ENCODE measurements around the gene CCDC141. TPM values are rescaled to one million over a fixed set of nuclear protein-coding genes. Genes with fewer than 3 reads are reported as not detected.
A peak's percentile ranks its signal among the peaks of the same experiment; 100 is the strongest.

Gene CCDC141
- total and polyA plus RNA-seq, 3 experiments from 2014 or later: 1.6 to 3.9 (median 2.1) TPM

GRCh38 chr2:178834086-178834485 lies 215.9 kb downstream of the CCDC141 start:
- Histone ChIP-seq H3K27me3 (ENCODE audit: insufficient read depth, low read length, poor library complexity, severe bottlenecking) (no peaks in the 10 kb centered on the region), H3K36me3 (ENCODE audit: insufficient read depth, low read length) (no peaks in the 10 kb centered on the region), H3K4me3 (ENCODE audit: low read length) (no peak overlapping the region), H3K9me3 (ENCODE audit: low read length) (no peaks in the 10 kb centered on the region), H3K4me1 (ENCODE audit: insufficient read depth, low read length) (peaks cover 2% of the 10 kb centered on the region), H3K27ac (ENCODE audit: low read depth, low read length) (no peak overlapping the region)
- CTCF ChIA-PET: no interaction called here
- Mint-ChIP-seq H3K36me3 (peaks cover 4 to 8% (median 4%) of the 10 kb centered on the region in 3 donors), H3K4me3 (no peak overlapping the region), H3K9me3 (no peaks in the 10 kb centered on the region), H3K27me3 (no peaks in the 10 kb centered on the region), H3K4me1 (peaks cover 0 to 9% (median under 1%) of the 10 kb centered on the region in 3 donors), H3K27ac (no peak overlapping the region)
- DNase-seq: no peak
- POLR2A ChIA-PET: no interaction called here

- ChIA-PET POLR2A (no interaction called here), CTCF (no interaction called here)
- no peaks in the 10 kb centered on the region for H3K27me3 Mint-ChIP-seq
Measured at GRCh38 chr2:178833382-178833781, 216.6 kb downstream of the CCDC141 start.

GRCh38 chr2:178830451-178830850 lies 219.5 kb downstream of the CCDC141 start:
- CTCF ChIA-PET: no interaction called here

More at GRCh38 chr2:178833382-178833781, 216.6 kb downstream of the CCDC141 start:
- peaks cover 6% of the 10 kb centered on the region for H3K4me1 ChIP-seq (ENCODE audit: insufficient read depth, low read length)
- Mint-ChIP-seq H3K36me3 (peaks cover 4 to 8% (median 4%) of the 10 kb centered on the region in 3 donors), H3K4me1 (peaks cover 0 to 12% (median 2%) of the 10 kb centered on the region in 3 donors), H3K9me3 (no peaks in the 10 kb centered on the region), H3K27ac (no peak overlapping the region), H3K4me3 (no peak overlapping the region)
- DNase-seq: no peak
- no peaks in the 10 kb centered on the region for H3K27me3 ChIP-seq (ENCODE audit: insufficient read depth, low read length, poor library complexity, severe bottlenecking)
- H3K36me3 ChIP-seq (ENCODE audit: insufficient read depth, low read length): no peaks in the 10 kb centered on the region
- H3K4me3 ChIP-seq (ENCODE audit: low read length): no peak overlapping the region
- no peak overlapping the region for H3K27ac ChIP-seq (ENCODE audit: low read depth, low read length)
- no peaks in the 10 kb centered on the region for H3K9me3 ChIP-seq (ENCODE audit: low read length)

GRCh38 chr2:178829981-178830380 lies 220.0 kb downstream of the CCDC141 start:
- Mint-ChIP-seq H3K36me3 (peaks cover 3 to 4% (median 4%) of the 10 kb centered on the region in 3 donors), H3K4me3 (no peak overlapping the region), H3K27me3 (no peaks in the 10 kb centered on the region), H3K4me1 (peaks cover 0 to 12% (median 2%) of the 10 kb centered on the region in 3 donors), H3K9me3 (peaks cover 0 to 5% (median 0%) of the 10 kb centered on the region in 5 donors), H3K27ac (no peak overlapping the region)
- no peak overlapping the region for H3K27ac ChIP-seq (ENCODE audit: low read depth, low read length)
- DNase-seq: no peak
- POLR2A ChIA-PET: no interaction called here
- peaks cover 6% of the 10 kb centered on the region for H3K4me1 ChIP-seq (ENCODE audit: insufficient read depth, low read length)
- H3K4me3 ChIP-seq (ENCODE audit: low read length): no peak overlapping the region
- H3K9me3 ChIP-seq (ENCODE audit: low read length): no peaks in the 10 kb centered on the region
- no peaks in the 10 kb centered on the region for H3K36me3 ChIP-seq (ENCODE audit: insufficient read depth, low read length)
- no peaks in the 10 kb centered on the region for H3K27me3 ChIP-seq (ENCODE audit: insufficient read depth, low read length, poor library complexity, severe bottlenecking)
- CTCF ChIA-PET: no interaction called here

More at GRCh38 chr2:178830451-178830850, 219.5 kb downstream of the CCDC141 start:
- Mint-ChIP-seq H3K4me3 (no peak overlapping the region), H3K4me1 (peaks cover 0 to 12% (median 2%) of the 10 kb centered on the region in 3 donors), H3K27me3 (no peaks in the 10 kb centered on the region), H3K27ac (no peak overlapping the region), H3K9me3 (peaks cover 0 to 5% (median 0%) of the 10 kb centered on the region in 5 donors), H3K36me3 (peaks cover 1 to 4% (median 4%) of the 10 kb centered on the region in 3 donors)
- no peak for DNase-seq
- Histone ChIP-seq H3K4me1 (ENCODE audit: insufficient read depth, low read length) (peaks cover 6% of the 10 kb centered on the region), H3K36me3 (ENCODE audit: insufficient read depth, low read length) (no peaks in the 10 kb centered on the region), H3K4me3 (ENCODE audit: low read length) (no peak overlapping the region), H3K27me3 (ENCODE audit: insufficient read depth, low read length, poor library complexity, severe bottlenecking) (no peaks in the 10 kb centered on the region), H3K27ac (ENCODE audit: low read depth, low read length) (no peak overlapping the region), H3K9me3 (ENCODE audit: low read length) (no peaks in the 10 kb centered on the region)
- POLR2A ChIA-PET: no interaction called here

- Mint-ChIP-seq H3K4me1 (peaks cover 0 to 12% (median 2%) of the 10 kb centered on the region in 3 donors), H3K4me3 (no peak overlapping the region), H3K27me3 (no peaks in the 10 kb centered on the region), H3K9me3 (peaks cover 0 to 5% (median 0%) of the 10 kb centered on the region in 5 donors), H3K36me3 (peaks cover 3 to 4% (median 4%) of the 10 kb centered on the region in 3 donors), H3K27ac (no peak overlapping the region)
- H3K36me3 ChIP-seq (ENCODE audit: insufficient read depth, low read length): no peaks in the 10 kb centered on the region
- no peak overlapping the region for H3K4me3 ChIP-seq (ENCODE audit: low read length)
- POLR2A ChIA-PET: no interaction called here
- CTCF ChIA-PET: no interaction called here
- no peaks in the 10 kb centered on the region for H3K27me3 ChIP-seq (ENCODE audit: insufficient read depth, low read length, poor library complexity, severe bottlenecking)
- DNase-seq: peak in 1 of 5 donors; percentile 14
- H3K4me1 ChIP-seq (ENCODE audit: insufficient read depth, low read length): peaks cover 6% of the 10 kb centered on the region
- no peak overlapping the region for H3K27ac ChIP-seq (ENCODE audit: low read depth, low read length)
- no peaks in the 10 kb centered on the region for H3K9me3 ChIP-seq (ENCODE audit: low read length)
Measured at GRCh38 chr2:178829299-178829960, 220.5 kb downstream of the CCDC141 start.

- peaks cover 6% of the 10 kb centered on the region for H3K4me1 ChIP-seq (ENCODE audit: insufficient read depth, low read length)
- Mint-ChIP-seq H3K9me3 (peaks cover 0 to 5% (median 0%) of the 10 kb centered on the region in 5 donors), H3K27me3 (no peaks in the 10 kb centered on the region), H3K4me1 (peaks cover 0 to 12% (median 2%) of the 10 kb centered on the region in 3 donors), H3K27ac (no peak overlapping the region), H3K4me3 (no peak overlapping the region), H3K36me3 (peaks cover 3 to 4% (median 4%) of the 10 kb centered on the region in 3 donors)
- no peaks in the 10 kb centered on the region for H3K9me3 ChIP-seq (ENCODE audit: low read length)
- CTCF ChIA-PET: no interaction called here
- no peaks in the 10 kb centered on the region for H3K27me3 ChIP-seq (ENCODE audit: insufficient read depth, low read length, poor library complexity, severe bottlenecking)
- no peak overlapping the region for H3K4me3 ChIP-seq (ENCODE audit: low read length)
- H3K27ac ChIP-seq (ENCODE audit: low read depth, low read length): no peak overlapping the region
- DNase-seq: no peak
- POLR2A ChIA-PET: no interaction called here
- no peaks in the 10 kb centered on the region for H3K36me3 ChIP-seq (ENCODE audit: insufficient read depth, low read length)
Measured at GRCh38 chr2:178828486-178828881, 221.5 kb downstream of the CCDC141 start.

- Histone ChIP-seq H3K27ac (ENCODE audit: low read depth, low read length) (no peak overlapping the region), H3K27me3 (ENCODE audit: insufficient read depth, low read length, poor library complexity, severe bottlenecking) (no peaks in the 10 kb centered on the region), H3K4me1 (ENCODE audit: insufficient read depth, low read length) (peaks cover 6% of the 10 kb centered on the region), H3K4me3 (ENCODE audit: low read length) (no peak overlapping the region), H3K9me3 (ENCODE audit: low read length) (no peaks in the 10 kb centered on the region), H3K36me3 (ENCODE audit: insufficient read depth, low read length) (no peaks in the 10 kb centered on the region)
- Mint-ChIP-seq H3K4me3 (no peak overlapping the region), H3K27me3 (no peaks in the 10 kb centered on the region), H3K4me1 (peaks cover 0 to 12% (median 2%) of the 10 kb centered on the region in 3 donors), H3K9me3 (peaks cover 0 to 5% (median 0%) of the 10 kb centered on the region in 5 donors), H3K36me3 (peaks cover 3 to 4% (median 4%) of the 10 kb centered on the region in 3 donors), H3K27ac (no peak overlapping the region)
- DNase-seq: no peak
- ChIA-PET CTCF (no interaction called here), POLR2A (no interaction called here)
Measured at GRCh38 chr2:178827739-178828485, 222.0 kb downstream of the CCDC141 start.

GRCh38 chr2:178827111-178827510 lies 222.8 kb downstream of the CCDC141 start:
- no peak for DNase-seq

More at GRCh38 chr2:178827111-178827510, 222.8 kb downstream of the CCDC141 start:
- Histone ChIP-seq H3K4me1 (ENCODE audit: insufficient read depth, low read length) (peaks cover 6% of the 10 kb centered on the region), H3K4me3 (ENCODE audit: low read length) (no peak overlapping the region), H3K9me3 (ENCODE audit: low read length) (no peaks in the 10 kb centered on the region), H3K36me3 (ENCODE audit: insufficient read depth, low read length) (no peaks in the 10 kb centered on the region), H3K27ac (ENCODE audit: low read depth, low read length) (no peak overlapping the region), H3K27me3 (ENCODE audit: insufficient read depth, low read length, poor library complexity, severe bottlenecking) (no peaks in the 10 kb centered on the region)
- ChIA-PET POLR2A (no interaction called here), CTCF (no interaction called here)
- Mint-ChIP-seq H3K27ac (peak overlapping the region in 1 of 8 donors; percentile 56), H3K27me3 (no peaks in the 10 kb centered on the region), H3K4me3 (no peak overlapping the region), H3K9me3 (peaks cover 0 to 5% (median 0%) of the 10 kb centered on the region in 5 donors), H3K36me3 (peaks cover 3 to 4% (median 4%) of the 10 kb centered on the region in 3 donors), H3K4me1 (peaks cover 0 to 12% (median 2%) of the 10 kb centered on the region in 3 donors)

All from CD8-positive, alpha-beta memory T cell (primary cell).